Kidney (tissue), 22 donors: ENCODE measurements around the gene EDNRA. TPM values are rescaled to one million over a fixed set of nuclear protein-coding genes. Genes with fewer than 3 reads are reported as not detected.
A peak's percentile ranks its signal among the peaks of the same experiment; 100 is the strongest.
"Not testable (repeated sequence)": the region's sequence is repeated elsewhere in the genome, so short reads cannot be mapped to it uniquely, and the experiment has no call there.

Source experiments
- DNase-seq, 5 donors: peaks; one replicate each; pipeline ENCODE4 v3.0.0-alpha.2; 2013 to 2020
- FAIRE-seq: peaks from 2 replicates; lab custom pipeline; 2012; peaks lifted over from hg19 to GRCh38; lab: Jason Lieb, UNC
- H3K27ac ChIP-seq, 2 donors: one replicate each; pipeline ENCODE4 v1.7.0; 2013; ENCODE audit warnings: low read depth in 2 of 2, low read length in 2 of 2, inconsistent platforms in 1 of 2
- H3K27me3 ChIP-seq: one replicate; pipeline ENCODE4 v1.7.1; 2013; ENCODE audit warnings: low read length, inconsistent platforms; ENCODE audit not compliant: control insufficient read depth, insufficient read depth
- H3K36me3 ChIP-seq, 3 donors: one replicate each; pipeline versions ENCODE4 v1.7.0 to v1.7.1; 2013; ENCODE audit warnings: low read length in 3 of 3, control low read depth in 1 of 3, inconsistent platforms in 1 of 3; ENCODE audit not compliant: insufficient read depth in 3 of 3, control insufficient read depth in 2 of 3
- H3K4me1 ChIP-seq, 3 donors: one replicate each; pipeline versions ENCODE4 v1.7.0 to v1.7.1; 2013; ENCODE audit warnings: low read length in 3 of 3, inconsistent platforms in 1 of 3, low read depth in 1 of 3; ENCODE audit not compliant: control insufficient read depth in 2 of 3, insufficient read depth in 2 of 3
- H3K4me3 ChIP-seq, 3 donors: one replicate each; pipeline versions ENCODE4 v1.7.0 to v1.8.1; 2013; ENCODE audit warnings: low read length in 3 of 3, control low read depth in 1 of 3, inconsistent platforms in 1 of 3
- H3K9ac ChIP-seq, 3 donors: one replicate each; pipeline versions ENCODE4 v1.7.0 to v1.7.1; 2013; ENCODE audit warnings: low read length in 3 of 3, control low read depth in 1 of 3, inconsistent platforms in 1 of 3
- H3K9me3 ChIP-seq, 3 donors: one replicate each; pipeline versions ENCODE4 v1.7.0 to v1.7.1; 2013; ENCODE audit warnings: low read length in 3 of 3, control low read depth in 1 of 3, inconsistent platforms in 1 of 3; ENCODE audit not compliant: control insufficient read depth in 2 of 3, insufficient read depth in 1 of 3
- CTCF ChIP-seq: IDR thresholded peaks from 3 replicates; pipeline ENCODE4 v1.5.1; 2012; ENCODE audit warnings: mild to moderate bottlenecking, moderate library complexity, borderline replicate concordance; ENCODE audit not compliant: insufficient read depth; ENCODE audit errors: extremely low read depth
- intact Hi-C: fragments of 100-400 bp; cut with DNase I; formaldehyde crosslinking; loops from one replicate; pipeline ENCODE4 v1.11.1; 2022
- long read RNA-seq, 10 donors: library from polyadenylated mRNA in 1 of 10; unstranded in 1 of 10; transcript quantifications; one replicate each; pipeline ENCODE4 v2.0.0 and lab custom pipeline, GENCODE V29; 2021 to 2026
- polyA plus RNA-seq: library from polyadenylated mRNA; stranded (reverse); fragments of 350-450 nt; fragmentation: Illumina TruSeq; extraction: RNeasy Lipid Tissue Mini Kit (QIAGEN cat#74804); gene quantifications from one replicate; pipeline ENCODE4 v1.2.3, GENCODE V29; 2014; ENCODE audit warnings: low read depth, low replicate concordance; ENCODE audit not compliant: insufficient read depth
- total RNA-seq: library from RNA; stranded (reverse); fragmentation: NEBNext Ultra II Directional; extraction: Animal tissue kit (Norgen Biotek cat#: 25700); gene quantifications from one replicate; pipeline ENCODE4 v1.2.1, GENCODE V29; 2021
- donor health status: control.
- donor health status: control.
- donor health status: control.
- donor health status: control.
- donor health status: control.
- donor health status: DM: yes; HTN: yes; CAD: no.
- donor health status: Normal renal cell carcinoma (clear cell type).

Gene EDNRA
- total RNA-seq (8.1 TPM), polyA plus RNA-seq (3.2 TPM)
- long read RNA-seq, donor 1, full-length matches to known transcripts: 14 of 28 reads
- long read RNA-seq, donor 1, partial matches to known transcripts: 14 of 28 reads
- long read RNA-seq, donor 1, other reads (novel, unspliced or antisense): 0 of 28 reads
- long read RNA-seq, donor 2, full-length matches to known transcripts: 12 of 17 reads
- long read RNA-seq, donor 2, partial matches to known transcripts: 5 of 17 reads
- long read RNA-seq, donor 2, other reads (novel, unspliced or antisense): 0 of 17 reads
- long read RNA-seq, donor 3, full-length matches to known transcripts: 10 of 17 reads
- long read RNA-seq, donor 3, partial matches to known transcripts: 7 of 17 reads
- long read RNA-seq, donor 3, other reads (novel, unspliced or antisense): 0 of 17 reads
- long read RNA-seq, donor 4, full-length matches to known transcripts: 9 of 18 reads
- long read RNA-seq, donor 4, partial matches to known transcripts: 9 of 18 reads
- long read RNA-seq, donor 4, other reads (novel, unspliced or antisense): 0 of 18 reads
- long read RNA-seq, donor 5: 0 reads
- long read RNA-seq, donor 6, full-length matches to known transcripts: 5 of 5 reads
- long read RNA-seq, donor 6, partial matches to known transcripts: 0 of 5 reads
- long read RNA-seq, donor 6, other reads (novel, unspliced or antisense): 0 of 5 reads
- long read RNA-seq, donor 7, full-length matches to known transcripts: 7 of 7 reads
- long read RNA-seq, donor 7, partial matches to known transcripts: 0 of 7 reads
- long read RNA-seq, donor 7, other reads (novel, unspliced or antisense): 0 of 7 reads
- long read RNA-seq, donor 8, full-length matches to known transcripts: 15 of 69 reads
- long read RNA-seq, donor 8, partial matches to known transcripts: 54 of 69 reads
- long read RNA-seq, donor 8, other reads (novel, unspliced or antisense): 0 of 69 reads
- long read RNA-seq, donor 9, full-length matches to known transcripts: 7 of 32 reads
- long read RNA-seq, donor 9, partial matches to known transcripts: 25 of 32 reads
- long read RNA-seq, donor 9, other reads (novel, unspliced or antisense): 0 of 32 reads
- long read RNA-seq, donor 10, full-length matches to known transcripts: 7 of 13 reads
- long read RNA-seq, donor 10, partial matches to known transcripts: 6 of 13 reads
- long read RNA-seq, donor 10, other reads (novel, unspliced or antisense): 0 of 13 reads

DNA sequence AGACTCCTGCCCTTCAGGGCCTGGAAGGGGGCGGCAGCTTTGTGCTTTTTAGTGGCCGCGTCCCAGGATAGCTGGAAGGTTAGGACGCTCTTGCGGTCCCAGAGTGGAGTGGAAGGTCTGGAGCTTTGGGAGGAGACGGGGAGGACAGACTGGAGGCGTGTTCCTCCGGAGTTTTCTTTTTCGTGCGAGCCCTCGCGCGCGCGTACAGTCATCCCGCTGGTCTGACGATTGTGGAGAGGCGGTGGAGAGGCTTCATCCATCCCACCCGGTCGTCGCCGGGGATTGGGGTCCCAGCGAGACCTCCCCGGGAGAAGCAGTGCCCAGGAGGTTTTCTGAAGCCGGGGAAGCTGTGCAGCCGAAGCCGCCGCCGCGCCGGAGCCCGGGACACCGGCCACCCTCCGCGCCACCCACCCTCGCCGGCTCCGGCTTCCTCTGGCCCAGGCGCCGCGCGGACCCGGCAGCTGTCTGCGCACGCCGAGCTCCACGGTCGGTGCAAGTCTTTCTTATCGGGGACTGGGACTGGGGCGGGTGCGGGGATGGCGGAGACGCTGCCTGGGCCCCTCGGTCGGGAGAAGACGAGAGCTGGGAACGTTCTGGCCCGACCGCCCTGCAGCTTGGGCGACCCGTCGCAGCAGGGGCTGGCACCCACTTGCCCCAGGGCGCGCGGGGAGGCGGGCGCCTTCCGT is at the start of gene EDNRA:
TSS of gene EDNRA (plus strand) at position 207 of the 686 bp plus-strand sequence. CDS start 4,585 bp downstream, outside the sequence.
- DNase-seq: peak; percentile 62 to 83 (median 74)
- H3K9me3 ChIP-seq: no peaks in the 10 kb centered on the region
- TF ChIP-seq CTCF: no peak
- no peaks in the 10 kb centered on the region for H3K27me3 ChIP-seq
- H3K9ac ChIP-seq: peak within 1 kb of the TSS in 2 of 3 donors; percentile 34 to 69
- FAIRE-seq: no peak
- peak within 1 kb of the TSS; percentile 22 to 49 for H3K27ac ChIP-seq
- H3K4me3 ChIP-seq: peak within 1 kb of the TSS; percentile 18 to 80 (median 43)
- no peaks in the 10 kb centered on the region for H3K36me3 ChIP-seq
- no peaks in the 10 kb centered on the region for H3K4me1 ChIP-seq
- intact Hi-C loops: no loop called here

DNA sequence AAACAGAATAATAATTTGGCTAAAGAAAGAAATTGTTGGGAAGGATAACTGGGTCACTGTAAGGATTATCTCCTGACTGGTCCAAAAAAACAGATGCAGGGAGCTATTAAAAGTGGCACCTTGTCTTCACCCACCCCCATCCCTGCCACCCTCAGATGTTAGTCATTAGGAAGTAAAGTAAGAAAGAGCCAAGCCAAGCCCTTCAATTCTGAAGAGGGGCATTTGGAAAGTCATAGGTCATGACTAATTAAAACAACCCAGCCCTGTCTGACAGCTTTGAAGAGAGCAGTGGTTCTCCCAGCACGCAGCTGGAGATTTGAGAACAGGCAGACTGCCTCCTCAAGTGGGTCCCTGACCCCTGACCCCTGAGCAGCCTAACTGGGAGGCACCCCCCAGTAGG is 46.5 kb upstream of the EDNRA start:
- H3K4me3 ChIP-seq, H3K9ac ChIP-seq, H3K27ac ChIP-seq, intact Hi-C loops, H3K36me3 ChIP-seq, H3K9me3 ChIP-seq, H3K27me3 ChIP-seq, FAIRE-seq, H3K4me1 ChIP-seq: not testable (repeated sequence)
- DNase-seq: peak in 1 of 5 donors; percentile 6

GRCh38 chr4:147440442-147440841 is 40.5 kb upstream of the EDNRA start:
- DNase-seq (peak in 2 of 5 donors; percentile 22 to 39), FAIRE-seq (peak; percentile 23)

More at GRCh38 chr4:147440442-147440841, 40.5 kb upstream of the EDNRA start:
- intact Hi-C loops: no loop called here
- Histone ChIP-seq H3K9ac (no peak overlapping the region), H3K36me3 (no peaks in the 10 kb centered on the region), H3K4me1 (no peaks in the 10 kb centered on the region), H3K27me3 (no peaks in the 10 kb centered on the region), H3K27ac (no peak overlapping the region), H3K4me3 (no peak overlapping the region), H3K9me3 (peaks cover 0 to 2% (median 0%) of the 10 kb centered on the region in 3 donors)
- TF ChIP-seq CTCF: no peak
